HL-60 (cell line): ENCODE results near the gene IL6ST.

Experiments
- CTCF ChIP-seq: IDR thresholded peaks from one replicate; pipeline ENCODE4 v1.5.1; 2011; ENCODE audit warnings: low read length, control low read depth, inconsistent platforms; ENCODE audit not compliant: insufficient read depth
- GABPA ChIP-seq: IDR thresholded peaks from 2 replicates; pipeline ENCODE4 v1.6.1; 2012; ENCODE audit warnings: low read depth
- POLR2AphosphoS5 ChIP-seq: IDR thresholded peaks from 2 replicates; pipeline ENCODE4 v1.6.1; 2012; ENCODE audit warnings: low read depth
- REST ChIP-seq: IDR thresholded peaks from 2 replicates; pipeline ENCODE4 v1.6.1; 2012; ENCODE audit warnings: low read depth; ENCODE audit not compliant: insufficient replicate concordance
- SPI1 ChIP-seq: IDR thresholded peaks from 2 replicates; pipeline ENCODE4 v1.6.1; 2012; ENCODE audit warnings: low read depth, mild to moderate bottlenecking, borderline replicate concordance

- no peak for TF ChIP-seq CTCF
- TF ChIP-seq GABPA = no peak
- TF ChIP-seq POLR2AphosphoS5 = no peak
- no peak for TF ChIP-seq REST
- no peak for TF ChIP-seq SPI1
These were observed 66.7 kb downstream of the IL6ST start for GRCh38 chr5:55927861-55928655.
